ENCODE data around the gene S100A4.

The S100A4 gene

DNA sequence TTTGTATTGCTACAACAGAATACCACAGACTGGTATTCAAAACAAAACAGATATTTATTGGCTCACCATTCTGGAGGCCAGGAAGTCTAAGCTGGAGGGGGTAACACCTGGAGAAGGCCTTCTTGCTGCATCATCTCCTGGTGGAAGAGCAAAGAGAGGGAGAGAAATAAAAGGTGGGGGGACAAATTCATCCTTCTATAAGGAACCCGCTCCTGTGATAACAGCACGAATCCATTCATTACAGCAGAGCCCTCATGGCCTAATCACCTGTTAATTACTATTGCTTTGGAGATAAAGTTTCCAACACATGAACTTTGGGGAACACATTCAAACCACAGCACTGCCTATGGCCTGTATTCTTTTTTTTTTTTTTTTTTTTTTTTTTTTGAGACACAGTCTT lies 14.6 kb upstream of the S100A4 start:
- no peak overlapping the region for H3K27ac ChIP-seq
- TF ChIP-seq, protein P1, sequence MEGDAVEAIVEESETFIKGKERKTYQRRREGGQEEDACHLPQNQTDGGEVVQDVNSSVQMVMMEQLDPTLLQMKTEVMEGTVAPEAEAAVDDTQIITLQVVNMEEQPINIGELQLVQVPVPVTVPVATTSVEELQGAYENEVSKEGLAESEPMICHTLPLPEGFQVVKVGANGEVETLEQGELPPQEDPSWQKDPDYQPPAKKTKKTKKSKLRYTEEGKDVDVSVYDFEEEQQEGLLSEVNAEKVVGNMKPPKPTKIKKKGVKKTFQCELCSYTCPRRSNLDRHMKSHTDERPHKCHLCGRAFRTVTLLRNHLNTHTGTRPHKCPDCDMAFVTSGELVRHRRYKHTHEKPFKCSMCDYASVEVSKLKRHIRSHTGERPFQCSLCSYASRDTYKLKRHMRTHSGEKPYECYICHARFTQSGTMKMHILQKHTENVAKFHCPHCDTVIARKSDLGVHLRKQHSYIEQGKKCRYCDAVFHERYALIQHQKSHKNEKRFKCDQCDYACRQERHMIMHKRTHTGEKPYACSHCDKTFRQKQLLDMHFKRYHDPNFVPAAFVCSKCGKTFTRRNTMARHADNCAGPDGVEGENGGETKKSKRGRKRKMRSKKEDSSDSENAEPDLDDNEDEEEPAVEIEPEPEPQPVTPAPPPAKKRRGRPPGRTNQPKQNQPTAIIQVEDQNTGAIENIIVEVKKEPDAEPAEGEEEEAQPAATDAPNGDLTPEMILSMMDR (conservative IDR thresholded peaks at IDR 0.05) = no peak
- TF ChIP-seq ZFX (IDR thresholded peaks at IDR 0.05) = no peak

DNA sequence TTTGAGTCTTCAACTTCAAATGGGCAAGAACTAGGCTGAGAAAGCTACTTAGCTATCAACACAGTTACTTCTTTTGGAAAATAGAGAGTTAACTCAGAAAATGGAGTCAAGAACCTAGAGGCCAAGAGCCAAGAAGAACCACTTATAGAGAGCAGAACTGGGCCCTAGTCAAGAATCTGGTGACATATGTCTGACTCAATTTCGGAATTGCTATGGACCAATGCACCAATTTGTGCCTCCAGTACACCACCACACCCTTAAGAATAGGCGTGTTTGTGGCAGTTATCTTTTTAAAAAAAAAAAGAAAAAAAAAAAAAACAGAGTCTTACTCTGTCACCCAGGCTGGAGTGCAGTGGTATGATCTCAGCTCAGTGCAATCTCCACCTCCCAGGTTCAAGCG lies 12.3 kb upstream of the S100A4 start:
- no peak overlapping the region for H3K27ac ChIP-seq
- TF ChIP-seq, protein P1 (conservative IDR thresholded peaks at IDR 0.05) = no peak
- no peak for TF ChIP-seq ZFX (IDR thresholded peaks at IDR 0.05)

DNA sequence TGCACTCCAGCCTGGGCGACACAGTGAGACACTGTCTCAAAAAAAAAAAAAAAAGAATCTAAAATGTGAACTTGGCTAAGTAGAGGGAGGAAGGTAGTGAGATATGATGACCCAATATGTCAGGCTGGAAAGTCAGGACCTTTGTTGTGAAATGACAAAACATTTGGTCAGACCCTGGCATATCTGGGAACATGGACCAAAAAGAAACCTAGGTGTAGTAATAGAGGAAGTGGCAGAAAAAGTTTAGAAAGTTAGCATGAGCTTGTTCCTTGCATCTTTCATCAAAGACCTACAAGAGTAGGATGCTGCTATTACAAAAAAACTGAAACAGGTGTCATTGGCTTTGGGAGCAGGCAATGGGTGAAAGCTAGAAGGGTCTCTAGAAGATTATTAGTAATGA lies 10.7 kb upstream of the S100A4 start:
- TF ChIP-seq, protein P1 (conservative IDR thresholded peaks at IDR 0.05) = no peak
- TF ChIP-seq ZFX (IDR thresholded peaks at IDR 0.05) = no peak
- no peak overlapping the region for H3K27ac ChIP-seq

DNA sequence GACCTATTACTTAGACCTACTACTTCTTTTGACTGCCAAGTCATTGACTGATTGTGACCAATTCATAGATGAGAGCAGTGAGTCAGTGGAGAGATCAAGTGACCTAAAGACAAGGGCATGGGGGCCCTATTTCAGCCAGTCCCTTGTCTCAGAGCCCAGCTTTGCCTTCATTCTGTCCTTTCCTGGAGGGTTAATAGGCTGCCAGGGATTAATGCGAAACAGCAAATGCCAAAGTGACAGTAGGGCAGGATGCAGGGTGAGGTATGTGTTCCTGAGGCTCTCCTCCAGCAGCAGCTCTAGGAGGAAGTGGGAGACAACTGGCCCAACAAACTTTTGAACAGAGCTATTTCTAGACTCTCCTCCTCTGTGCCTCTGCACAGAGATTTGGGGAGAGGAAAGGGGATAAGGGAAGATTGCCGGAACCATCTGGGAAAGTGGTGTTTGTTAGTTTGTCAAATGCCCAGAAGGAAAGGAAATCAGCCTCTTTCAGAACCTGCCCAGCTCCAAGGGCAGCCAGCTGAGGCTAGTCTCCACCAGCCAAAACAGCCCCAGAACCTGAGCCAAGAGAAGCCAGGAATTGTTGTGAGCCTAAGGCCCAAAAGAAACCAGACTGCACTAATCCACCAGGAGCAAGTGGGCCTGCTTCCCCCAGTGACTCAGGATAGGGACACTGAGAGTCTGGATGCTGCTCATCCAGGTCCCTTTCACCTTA lies 8.4 kb upstream of the S100A4 start:
- TF ChIP-seq, protein P1 (conservative IDR thresholded peaks at IDR 0.05) = no peak
- no peak for TF ChIP-seq ZFX (IDR thresholded peaks at IDR 0.05)

DNA sequence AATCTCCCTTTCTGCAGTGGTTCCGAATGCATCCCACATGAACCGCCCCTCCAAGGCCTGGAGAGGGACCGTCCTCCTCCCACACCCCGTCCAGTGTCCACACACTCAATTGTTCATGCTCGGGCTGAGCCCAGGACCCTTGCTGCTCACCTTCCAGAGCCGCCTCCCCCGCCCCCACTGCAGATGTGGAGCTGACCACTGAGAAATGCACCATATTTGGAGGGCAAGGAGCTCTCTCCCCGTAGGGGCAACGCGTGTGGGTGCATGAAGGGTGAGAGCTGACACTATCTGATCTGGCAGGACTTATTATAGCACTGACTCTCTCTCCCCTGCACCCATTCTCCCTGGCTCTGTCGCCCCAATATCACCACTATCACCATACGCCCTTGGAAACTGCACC lies 7.5 kb upstream of the S100A4 start:
- TF ChIP-seq, protein P1 (conservative IDR thresholded peaks at IDR 0.05) = no peak
- no peak for TF ChIP-seq ZFX (IDR thresholded peaks at IDR 0.05)
- no peak overlapping the region for H3K27ac ChIP-seq

More for the DNA sequence above, 8.4 kb upstream of the S100A4 start:
- H3K27ac ChIP-seq = no peak overlapping the region

DNA sequence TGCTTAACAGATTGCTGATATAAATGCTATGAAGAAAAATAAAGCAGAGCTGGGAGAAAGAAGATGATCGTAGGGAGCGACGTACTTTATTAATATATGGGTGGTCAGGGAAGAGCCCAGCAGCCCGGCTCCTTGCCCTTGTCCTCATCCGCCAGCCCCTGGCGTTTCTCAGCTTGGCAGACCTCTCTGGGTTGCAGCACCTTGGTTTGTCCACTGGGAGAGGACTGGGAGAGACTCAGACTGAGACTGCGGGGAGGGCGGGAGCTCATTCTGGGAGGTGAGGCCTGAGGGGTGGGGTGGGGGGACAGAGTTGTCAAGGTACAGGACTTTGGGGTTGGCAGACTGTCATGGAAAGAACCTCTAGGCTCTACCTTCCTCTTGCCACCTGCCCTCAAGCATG lies 6.7 kb upstream of the S100A4 start:
- no peak for TF ChIP-seq ZFX (IDR thresholded peaks at IDR 0.05)
- TF ChIP-seq, protein P1 (conservative IDR thresholded peaks at IDR 0.05) = no peak
- H3K27ac ChIP-seq = no peak overlapping the region

DNA sequence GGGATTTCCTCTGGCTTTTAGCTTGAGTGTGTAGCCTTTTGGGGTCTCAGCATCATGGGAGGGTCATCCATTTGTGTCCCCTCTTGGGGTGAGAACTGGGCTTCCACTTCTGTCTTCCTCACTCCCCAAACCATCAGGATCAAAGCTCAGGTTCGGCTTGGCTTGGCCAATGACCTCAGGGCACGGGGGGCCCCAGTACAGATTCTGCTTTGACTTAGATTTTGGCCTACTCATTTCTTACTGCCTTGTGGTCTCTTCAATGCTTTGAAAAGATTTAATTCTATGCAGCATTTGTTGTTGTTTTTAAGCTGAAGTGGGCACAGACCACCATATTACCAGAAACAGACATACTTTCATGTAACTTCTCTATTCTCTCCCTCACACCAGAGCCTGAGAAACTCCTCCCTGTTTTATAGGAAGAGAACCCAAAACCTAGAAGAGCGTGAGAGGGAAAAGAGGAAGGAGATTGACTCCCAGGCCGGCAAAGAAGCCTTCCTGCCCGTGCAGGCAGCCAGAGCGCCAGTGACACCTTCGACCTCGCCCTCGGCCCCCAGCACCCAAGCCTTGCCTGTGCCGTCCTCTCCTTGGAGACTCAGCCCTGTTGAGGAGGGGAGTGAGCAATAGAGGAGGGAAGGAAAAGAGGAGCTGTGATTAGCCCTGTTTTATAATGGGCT lies 5.4 kb upstream of the S100A4 start:
- TF ChIP-seq ZFX (IDR thresholded peaks at IDR 0.05) = no peak
- TF ChIP-seq, protein P1 (conservative IDR thresholded peaks at IDR 0.05) = no peak
- no peak overlapping the region for H3K27ac ChIP-seq

Data from C4-2B (cell line).